ENCODE measurements around the gene MINPP1.

MINPP1 gene

GRCh38 chr10:87519582-87519981 lies 14.9 kb downstream of the MINPP1 start:
- no peak for DNase-seq (ENCODE audit: low read depth)

- DNase-seq (ENCODE audit: low read depth) = no peak
Observed at GRCh38 chr10:87523731-87524130, 19.0 kb downstream of the MINPP1 start.

- no peak for DNase-seq (ENCODE audit: low read depth)
Observed at GRCh38 chr10:87524296-87524695, 19.6 kb downstream of the MINPP1 start.

GRCh38 chr10:87531908-87532622 lies 27.4 kb downstream of the MINPP1 start:
- no peak for DNase-seq (ENCODE audit: low read depth)

- DNase-seq (ENCODE audit: low read depth) = no peak
Observed at GRCh38 chr10:87532696-87533095, 28.0 kb downstream of the MINPP1 start.

DNA sequence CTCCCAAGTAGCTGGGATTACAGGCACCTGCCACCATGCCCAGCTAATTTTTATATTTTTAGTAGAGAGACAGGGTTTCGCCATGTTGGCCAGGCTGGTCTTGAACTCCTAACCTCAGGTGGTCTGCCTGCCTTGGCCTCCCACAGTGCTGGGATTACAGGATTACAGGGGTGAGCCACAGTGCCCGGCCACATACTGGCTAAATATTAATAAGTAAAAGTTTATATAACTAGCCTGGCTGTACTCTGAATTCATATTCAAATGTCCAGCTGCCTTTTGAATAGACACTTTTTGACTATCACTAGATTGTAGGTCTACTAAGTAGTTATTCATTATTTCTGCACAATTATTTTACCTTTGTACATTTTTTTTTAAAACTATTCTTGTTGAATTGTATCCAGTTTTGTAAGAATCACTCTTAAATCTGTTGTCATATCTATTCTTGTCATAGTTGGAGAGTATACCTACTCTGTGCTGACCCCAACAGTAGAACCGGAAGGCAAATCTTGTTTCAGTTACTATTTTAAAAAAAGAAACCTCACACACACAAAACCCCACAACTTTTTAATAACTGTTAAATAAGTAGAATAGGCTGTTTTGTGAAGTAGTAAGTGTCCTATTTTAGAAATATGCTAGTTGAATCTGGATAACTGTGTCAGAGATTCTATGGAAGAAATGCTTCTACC lies 29.6 kb downstream of the MINPP1 start:
- DNase-seq (ENCODE audit: low read depth) = no peak

GRCh38 chr10:87538092-87539015 lies 33.7 kb downstream of the MINPP1 start:
- no peak for DNase-seq (ENCODE audit: low read depth)

DNA sequence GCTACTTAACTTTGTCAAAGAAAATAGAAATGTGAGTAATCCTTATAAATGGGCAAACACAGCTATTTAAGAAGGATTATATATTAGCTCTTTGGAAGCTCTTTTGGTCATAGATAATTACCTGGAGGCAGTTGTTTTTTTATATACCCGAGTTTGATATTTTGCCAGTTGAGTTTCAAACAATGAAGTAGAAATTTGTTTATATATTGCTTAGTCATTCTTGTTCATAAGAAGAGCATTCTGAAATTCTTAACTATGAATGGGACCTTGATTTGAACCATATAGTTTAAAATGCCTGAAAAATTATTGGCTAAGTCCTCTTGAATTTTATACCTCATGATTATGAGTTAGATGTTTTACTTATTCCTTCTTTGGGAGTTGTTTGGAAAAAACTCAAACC lies 36.4 kb downstream of the MINPP1 start:
- no peak for DNase-seq (ENCODE audit: low read depth)

DNA sequence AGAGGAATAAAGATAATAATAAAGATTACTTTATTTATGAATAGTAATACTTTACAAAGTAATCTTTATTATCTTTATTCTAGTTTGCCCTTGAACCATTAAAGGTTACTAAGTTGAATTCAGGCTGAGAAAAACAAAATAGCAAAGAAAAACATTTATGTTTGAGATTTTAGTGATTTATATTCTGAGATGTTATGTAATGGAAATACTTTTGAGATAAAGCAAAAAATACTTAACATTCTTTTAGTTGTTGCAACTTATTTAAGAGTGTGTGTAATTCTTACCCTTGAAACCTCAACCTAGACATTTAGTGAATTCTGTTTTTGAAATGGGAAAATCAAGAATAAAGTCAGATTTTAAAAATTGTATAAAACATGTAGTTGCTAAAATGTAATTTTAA lies 40.0 kb downstream of the MINPP1 start:
- no peak for DNase-seq (ENCODE audit: low read depth)

DNA sequence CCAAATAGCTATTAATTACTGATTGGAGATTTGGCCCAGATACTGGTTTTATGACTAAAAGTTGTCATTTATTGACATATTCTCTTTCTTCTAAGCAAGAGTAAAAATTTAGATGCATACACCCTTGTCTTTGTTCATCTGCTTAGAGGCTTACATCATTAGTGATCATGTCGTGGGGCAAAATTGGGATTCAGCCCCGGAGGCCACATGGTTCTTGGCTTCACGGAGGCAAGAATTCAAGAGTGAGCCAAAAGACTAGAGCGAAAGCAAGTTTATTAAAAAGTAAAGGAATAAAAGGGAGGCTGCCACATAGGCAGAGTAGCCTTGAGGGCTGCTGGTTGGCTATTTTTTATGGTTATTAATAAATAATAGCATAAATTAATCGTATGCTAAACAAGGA lies 41.1 kb downstream of the MINPP1 start:
- DNase-seq (ENCODE audit: low read depth) = no peak

- DNase-seq (ENCODE audit: low read depth) = no peak
Observed at GRCh38 chr10:87546210-87546609, 41.5 kb downstream of the MINPP1 start.

DNA sequence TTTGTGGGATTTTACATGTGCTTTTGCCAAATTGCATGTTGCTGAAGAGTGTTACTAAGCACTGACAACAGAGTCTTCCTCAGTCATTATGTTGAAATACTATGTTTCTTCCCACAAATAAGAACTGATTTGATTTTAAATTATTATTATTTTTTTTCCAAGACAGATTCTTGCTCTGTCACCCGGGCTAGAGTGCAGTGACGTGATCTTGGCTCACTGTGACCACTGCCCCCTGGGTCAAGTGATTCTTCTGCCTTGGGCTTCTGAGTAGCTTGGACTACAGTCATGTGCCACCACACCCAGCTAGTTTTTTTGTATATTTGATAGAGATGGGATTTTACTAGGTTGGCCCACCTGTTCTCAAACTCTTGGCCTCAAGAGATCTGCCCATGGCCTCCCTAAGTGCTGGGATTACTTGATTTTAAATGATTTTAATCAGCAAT lies 42.3 kb downstream of the MINPP1 start:
- no peak for DNase-seq (ENCODE audit: low read depth)

DNA sequence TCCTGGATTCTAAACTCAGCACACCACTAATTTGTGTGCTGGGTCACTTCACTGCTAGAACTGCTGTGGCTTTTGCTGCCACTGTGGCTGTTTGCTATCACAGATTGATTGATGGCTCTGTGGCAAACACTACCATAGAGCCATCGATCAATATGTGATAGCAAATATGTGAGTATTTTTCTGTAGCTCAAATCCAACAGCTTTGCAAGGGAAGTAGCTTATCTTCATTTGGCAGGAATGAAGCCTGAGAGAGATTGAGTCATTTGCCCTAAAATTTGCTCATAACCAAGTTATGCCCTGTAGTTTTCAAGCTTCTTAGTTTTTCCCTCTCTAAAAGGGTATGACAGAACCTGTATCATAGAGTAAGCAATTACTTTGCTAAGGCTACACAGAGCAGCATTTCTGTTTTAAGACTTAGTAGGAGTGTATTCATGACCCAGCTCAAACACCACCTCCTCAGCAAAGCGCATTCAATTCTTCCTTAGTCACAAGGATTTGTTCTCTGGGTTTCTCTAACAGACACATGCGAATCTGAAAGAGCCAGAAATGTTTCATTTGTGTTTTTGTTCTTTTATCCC lies 43.1 kb downstream of the MINPP1 start:
- DNase-seq (ENCODE audit: low read depth) = no peak

DNA sequence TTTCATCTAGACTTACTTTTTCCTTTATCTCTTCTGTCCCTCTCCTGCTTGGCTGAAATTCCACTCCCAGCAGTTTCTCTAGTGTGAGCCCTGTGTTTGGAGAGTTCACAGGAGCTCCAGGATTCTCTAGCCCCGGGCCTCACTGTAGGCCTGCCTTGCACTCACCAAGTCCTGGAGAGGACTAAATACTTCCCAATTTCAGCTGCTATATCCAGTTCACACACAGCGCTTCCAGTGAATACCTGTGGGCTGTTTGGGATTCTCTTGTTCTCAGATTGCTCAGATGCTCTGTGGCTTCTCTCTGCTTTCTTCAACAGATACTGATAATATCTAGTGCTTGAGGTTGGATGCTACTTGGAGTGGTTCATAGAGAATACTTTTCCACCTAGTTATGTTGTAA lies 46.0 kb downstream of the MINPP1 start:
- no peak for DNase-seq (ENCODE audit: low read depth)

GRCh38 chr10:87551326-87551725 lies 46.6 kb downstream of the MINPP1 start:
- DNase-seq (ENCODE audit: low read depth) = no peak

DNA sequence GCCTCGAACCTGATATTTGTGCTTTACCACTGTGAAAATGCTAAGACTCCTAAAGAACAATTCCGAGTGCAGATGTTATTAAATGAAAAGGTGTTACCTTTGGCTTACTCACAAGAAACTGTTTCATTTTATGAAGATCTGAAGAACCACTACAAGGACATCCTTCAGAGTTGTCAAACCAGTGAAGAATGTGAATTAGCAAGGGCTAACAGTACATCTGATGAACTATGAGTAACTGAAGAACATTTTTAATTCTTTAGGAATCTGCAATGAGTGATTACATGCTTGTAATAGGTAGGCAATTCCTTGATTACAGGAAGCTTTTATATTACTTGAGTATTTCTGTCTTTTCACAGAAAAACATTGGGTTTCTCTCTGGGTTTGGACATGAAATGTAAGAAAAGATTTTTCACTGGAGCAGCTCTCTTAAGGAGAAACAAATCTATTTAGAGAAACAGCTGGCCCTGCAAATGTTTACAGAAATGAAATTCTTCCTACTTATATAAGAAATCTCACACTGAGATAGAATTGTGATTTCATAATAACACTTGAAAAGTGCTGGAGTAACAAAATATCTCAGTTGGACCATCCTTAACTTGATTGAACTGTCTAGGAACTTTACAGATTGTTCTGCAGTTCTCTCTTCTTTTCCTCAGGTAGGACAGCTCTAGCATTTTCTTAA lies 47.7 kb downstream of the MINPP1 start:
- no peak for DNase-seq (ENCODE audit: low read depth)

- DNase-seq (ENCODE audit: low read depth) = no peak
Observed at GRCh38 chr10:87557409-87557808, 52.7 kb downstream of the MINPP1 start.

DNA sequence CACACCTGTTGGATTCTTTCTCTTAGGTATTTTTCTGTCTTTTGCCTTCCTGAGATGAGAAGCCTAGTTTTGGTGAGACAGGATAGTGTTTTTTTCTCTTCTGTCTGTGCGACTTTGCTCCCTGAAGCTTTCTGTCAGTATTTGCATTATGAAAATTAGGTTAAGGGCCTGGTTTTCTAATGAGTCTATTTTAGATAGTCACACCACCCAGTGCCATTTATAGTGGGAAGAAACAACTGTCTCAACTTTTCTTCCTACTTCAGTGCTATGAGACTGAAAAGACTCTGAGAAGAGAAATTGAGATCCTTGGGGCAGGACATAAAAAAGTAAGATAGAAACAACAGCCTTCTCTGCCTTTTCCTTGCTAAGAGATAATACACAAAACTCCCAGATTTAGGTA lies 53.6 kb downstream of the MINPP1 start:
- DNase-seq (ENCODE audit: low read depth) = no peak

GRCh38 chr10:87559392-87559791 lies 54.7 kb downstream of the MINPP1 start:
- DNase-seq (ENCODE audit: low read depth) = no peak

GRCh38 chr10:87560495-87561129 lies 55.9 kb downstream of the MINPP1 start:
- DNase-seq (ENCODE audit: low read depth) = no peak

GRCh38 chr10:87562750-87563149 lies 58.1 kb downstream of the MINPP1 start:
- no peak for DNase-seq (ENCODE audit: low read depth)
